Measurements from ENCODE around the gene FAM13C.

DNA sequence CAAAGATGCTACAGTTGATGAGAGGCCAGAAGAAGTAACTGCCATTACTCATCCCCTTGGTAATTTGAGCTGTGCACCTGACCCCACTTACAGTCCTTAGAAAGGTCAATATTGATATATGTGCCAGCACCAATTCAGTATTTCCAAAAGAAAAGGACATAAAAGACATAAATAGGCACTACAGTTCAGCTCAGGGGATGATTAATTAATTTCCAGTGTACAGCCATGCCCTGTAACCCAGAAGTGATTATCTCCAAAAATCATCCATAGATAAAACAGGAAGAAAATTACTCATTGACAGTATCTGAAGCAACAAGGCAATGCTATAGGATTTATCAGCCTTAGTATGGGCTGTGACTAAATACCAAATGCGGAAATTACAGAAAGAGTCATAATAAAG, 103.5 kb downstream of the FAM13C start:
- TF ChIP-seq, protein P1, sequence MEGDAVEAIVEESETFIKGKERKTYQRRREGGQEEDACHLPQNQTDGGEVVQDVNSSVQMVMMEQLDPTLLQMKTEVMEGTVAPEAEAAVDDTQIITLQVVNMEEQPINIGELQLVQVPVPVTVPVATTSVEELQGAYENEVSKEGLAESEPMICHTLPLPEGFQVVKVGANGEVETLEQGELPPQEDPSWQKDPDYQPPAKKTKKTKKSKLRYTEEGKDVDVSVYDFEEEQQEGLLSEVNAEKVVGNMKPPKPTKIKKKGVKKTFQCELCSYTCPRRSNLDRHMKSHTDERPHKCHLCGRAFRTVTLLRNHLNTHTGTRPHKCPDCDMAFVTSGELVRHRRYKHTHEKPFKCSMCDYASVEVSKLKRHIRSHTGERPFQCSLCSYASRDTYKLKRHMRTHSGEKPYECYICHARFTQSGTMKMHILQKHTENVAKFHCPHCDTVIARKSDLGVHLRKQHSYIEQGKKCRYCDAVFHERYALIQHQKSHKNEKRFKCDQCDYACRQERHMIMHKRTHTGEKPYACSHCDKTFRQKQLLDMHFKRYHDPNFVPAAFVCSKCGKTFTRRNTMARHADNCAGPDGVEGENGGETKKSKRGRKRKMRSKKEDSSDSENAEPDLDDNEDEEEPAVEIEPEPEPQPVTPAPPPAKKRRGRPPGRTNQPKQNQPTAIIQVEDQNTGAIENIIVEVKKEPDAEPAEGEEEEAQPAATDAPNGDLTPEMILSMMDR (IDR thresholded peaks at IDR 0.05), result no peak
- TF ChIP-seq POLR2A (IDR thresholded peaks at IDR 0.05), result no peak
